Dedifferentiated amniotic fluid mesenchymal stem cell (primary cell): ENCODE data around the gene AOC3.
"Not testable (repeated sequence)": the region's sequence is repeated elsewhere in the genome, so short reads cannot be mapped to it uniquely, and the experiment has no call there.

Experiments used
- DNase-seq: peaks from one replicate; pipeline ENCODE4 v3.0.0-alpha.2; 2016; ENCODE audit errors: extremely low spot score

Gene AOC3

GRCh38 chr17:42844271-42844670 lies 6.7 kb upstream of the AOC3 start, which contains the start of gene AOC2:
Gene AOC2 (plus strand): TSS chr17:42844580. CDS start chr17:42844627, 47 bp downstream.
- DNase-seq: no peak

- no peak for DNase-seq
Observed at GRCh38 chr17:42844761-42845555, 6.0 kb upstream of the AOC3 start.

GRCh38 chr17:42845556-42845917 lies 5.5 kb upstream of the AOC3 start:
- no peak for DNase-seq

- DNase-seq: no peak
Observed at GRCh38 chr17:42845918-42846593, 4.9 kb upstream of the AOC3 start.

- DNase-seq: no peak
Observed at GRCh38 chr17:42846594-42847280, 4.3 kb upstream of the AOC3 start.

- no peak for DNase-seq
Observed at GRCh38 chr17:42848093-42848492, 2.9 kb upstream of the AOC3 start.

- DNase-seq: no peak
Observed at GRCh38 chr17:42849031-42849430, 2.0 kb upstream of the AOC3 start.

- DNase-seq: no peak
Observed at GRCh38 chr17:42849451-42850181, 1.4 kb upstream of the AOC3 start.

- not testable (repeated sequence) for DNase-seq
Observed at GRCh38 chr17:42851371-42852240, 607 bp downstream of the AOC3 start.

GRCh38 chr17:42852351-42852750 lies 1.4 kb downstream of the AOC3 start:
- no peak for DNase-seq

GRCh38 chr17:42853004-42853403 lies 2.0 kb downstream of the AOC3 start:
- no peak for DNase-seq

- DNase-seq: no peak
Observed at GRCh38 chr17:42853597-42853967, 2.6 kb downstream of the AOC3 start.

GRCh38 chr17:42853968-42854790 lies 3.2 kb downstream of the AOC3 start:
- DNase-seq: no peak

GRCh38 chr17:42855048-42855596 lies 4.1 kb downstream of the AOC3 start:
- no peak for DNase-seq

GRCh38 chr17:42856093-42856492 lies 5.1 kb downstream of the AOC3 start:
- DNase-seq: not testable (repeated sequence)

GRCh38 chr17:42856516-42856915 lies 5.5 kb downstream of the AOC3 start:
- DNase-seq: not testable (repeated sequence)

GRCh38 chr17:42857389-42857788 lies 6.4 kb downstream of the AOC3 start:
- DNase-seq: no peak

GRCh38 chr17:42865638-42866094 lies 14.7 kb downstream of the AOC3 start:
- DNase-seq: no peak

GRCh38 chr17:42866216-42866615 lies 15.2 kb downstream of the AOC3 start:
- DNase-seq: no peak
